WTC11 (cell line): ENCODE measurements around the gene ASTN1. TPM values are rescaled to one million over a fixed set of nuclear protein-coding genes. Genes with fewer than 3 reads are reported as not detected.

Experiments
- ATAC-seq: fragments of 200-7000 bp; cut with Tn5 transposase; 2 replicates; pipeline ENCODE4 v1.10.0; 2021; ENCODE audit warnings: mild to moderate bottlenecking, moderate library complexity
- CTCF ChIA-PET: fragments of 300-600 bp; sonication (Branson Sonifier 250); formaldehyde crosslinking; loops from one replicate; lab custom pipeline; 2021; ENCODE audit warnings: antibody characterized with exemption; lab: Charles Lee
- POLR2A ChIA-PET: fragments of 350-600 bp; sonication (Branson Sonifier 250); formaldehyde crosslinking; loops from one replicate; lab custom pipeline; 2021; ENCODE audit warnings: antibody characterized with exemption; lab: Charles Lee
- DNase-seq: peaks from one replicate; pipeline ENCODE4 v3.0.0; 2021; ENCODE audit warnings: low spot score
- H3K27ac Mint-ChIP-seq: 2 replicates; pipeline ENCODE4 v1.8.0; 2021; ENCODE audit warnings: mixed read lengths
- H3K27me3 Mint-ChIP-seq: 2 replicates; pipeline ENCODE4 v1.8.0; 2021; ENCODE audit warnings: low read depth, mild to moderate bottlenecking, moderate library complexity, mixed read lengths
- H3K36me3 Mint-ChIP-seq: 2 replicates; pipeline ENCODE4 v1.8.0; 2021; ENCODE audit warnings: mixed read lengths
- H3K4me1 Mint-ChIP-seq: 2 replicates; pipeline ENCODE4 v1.8.0; 2022; ENCODE audit warnings: mixed read lengths
- H3K4me3 Mint-ChIP-seq: 2 replicates; pipeline ENCODE4 v1.8.0; 2021; ENCODE audit warnings: mild to moderate bottlenecking, moderate library complexity, mixed read lengths
- H3K9me3 Mint-ChIP-seq: 2 replicates; pipeline ENCODE4 v1.8.0; 2021; ENCODE audit warnings: mixed read lengths
- AFF4 ChIP-seq: sonication (generic); formaldehyde crosslinking; IDR thresholded peaks from 2 replicates; pipeline ENCODE4 v1.8.1; 2023; ENCODE audit warnings: mild to moderate bottlenecking, missing genetic modification reagents, borderline replicate concordance
- CREB1 ChIP-seq: sonication (generic); formaldehyde crosslinking; IDR thresholded peaks from 2 replicates; pipeline ENCODE4 v1.8.0; 2023; ENCODE audit warnings: mild to moderate bottlenecking, missing genetic modification reagents
- ETV6 ChIP-seq: sonication (generic); formaldehyde crosslinking; IDR thresholded peaks from 2 replicates; pipeline ENCODE4 v1.8.1; 2022; ENCODE audit warnings: mild to moderate bottlenecking, missing genetic modification reagents
- GABPB1 ChIP-seq: sonication (generic); formaldehyde crosslinking; IDR thresholded peaks from 2 replicates; pipeline ENCODE4 v1.8.1; 2023; ENCODE audit warnings: mild to moderate bottlenecking, missing genetic modification reagents
- KAT7 ChIP-seq: sonication (generic); formaldehyde crosslinking; IDR thresholded peaks from 2 replicates; pipeline ENCODE4 v1.8.1; 2023; ENCODE audit warnings: missing genetic modification reagents, mild to moderate bottlenecking, borderline replicate concordance
- MYBL2 ChIP-seq: sonication (generic); formaldehyde crosslinking; IDR thresholded peaks from 2 replicates; pipeline ENCODE4 v1.8.1; 2023; ENCODE audit warnings: mild to moderate bottlenecking, moderate library complexity, missing genetic modification reagents
- NFE2L1 ChIP-seq: sonication (generic); formaldehyde crosslinking; IDR thresholded peaks from 2 replicates; pipeline ENCODE4 v1.8.1; 2023; ENCODE audit warnings: missing genetic modification reagents
- NR1H2 ChIP-seq: sonication (generic); formaldehyde crosslinking; IDR thresholded peaks from 2 replicates; pipeline ENCODE4 v1.9.0; 2021; ENCODE audit warnings: mild to moderate bottlenecking, moderate library complexity, missing genetic modification reagents
- NR2C2 ChIP-seq: sonication (generic); formaldehyde crosslinking; IDR thresholded peaks from 2 replicates; pipeline ENCODE4 v1.8.0; 2022; ENCODE audit warnings: mild to moderate bottlenecking, missing genetic modification reagents
- PRRX2 ChIP-seq: fragments of 250-450 bp; sonication (Bioruptor Pico); IDR thresholded peaks from 2 replicates; pipeline ENCODE4 v1.8.0; 2021; ENCODE audit warnings: mild to moderate bottlenecking
- SMAD3 ChIP-seq: sonication (generic); formaldehyde crosslinking; IDR thresholded peaks from 2 replicates; pipeline ENCODE4 v1.8.0; 2022; ENCODE audit warnings: missing genetic modification reagents, mild to moderate bottlenecking, borderline replicate concordance
- SP1 ChIP-seq: sonication (generic); formaldehyde crosslinking; conservative IDR thresholded peaks from 2 replicates; pipeline ENCODE4 v1.8.1; 2022; ENCODE audit warnings: missing genetic modification reagents
- TEAD1 ChIP-seq: sonication (generic); formaldehyde crosslinking; IDR thresholded peaks from 2 replicates; pipeline ENCODE4 v1.8.0; 2022; ENCODE audit warnings: mild to moderate bottlenecking, missing genetic modification reagents
- USF2 ChIP-seq: sonication (generic); formaldehyde crosslinking; IDR thresholded peaks from 2 replicates; pipeline ENCODE4 v1.8.1; 2023; ENCODE audit warnings: mild to moderate bottlenecking, missing genetic modification reagents, moderate library complexity
- ZNF425 ChIP-seq: fragments of 250-450 bp; sonication (Bioruptor Pico); conservative IDR thresholded peaks from 2 replicates; pipeline ENCODE4 v1.9.0; 2021; ENCODE audit warnings: mild to moderate bottlenecking
- total RNA-seq: library from RNA; stranded (reverse); gene quantifications from 3 replicates; pipeline ENCODE4 v1.2.3, GENCODE V29; 2021
- TF ChIP-seq, protein P1 (sequence below): sonication (generic); formaldehyde crosslinking; IDR thresholded peaks from 2 replicates; pipeline ENCODE4 v1.8.0; 2023; ENCODE audit warnings: missing genetic modification reagents, mild to moderate bottlenecking, borderline replicate concordance
- TF ChIP-seq, protein P2 (sequence below): sonication (generic); formaldehyde crosslinking; IDR thresholded peaks from 2 replicates; pipeline ENCODE4 v1.8.0; 2022; ENCODE audit warnings: mild to moderate bottlenecking, missing genetic modification reagents
- TF ChIP-seq, protein P3 (sequence below): sonication (generic); formaldehyde crosslinking; IDR thresholded peaks from 2 replicates; pipeline ENCODE4 v1.8.1; 2023; ENCODE audit warnings: mild to moderate bottlenecking, missing genetic modification reagents
- TF ChIP-seq, protein P4 (sequence below): sonication (generic); formaldehyde crosslinking; IDR thresholded peaks from 2 replicates; pipeline ENCODE4 v1.8.1; 2022; ENCODE audit warnings: missing genetic modification reagents, borderline replicate concordance

ASTN1 gene
- total RNA-seq, 1 experiment from 2014 or later = 3.4 TPM

DNA sequence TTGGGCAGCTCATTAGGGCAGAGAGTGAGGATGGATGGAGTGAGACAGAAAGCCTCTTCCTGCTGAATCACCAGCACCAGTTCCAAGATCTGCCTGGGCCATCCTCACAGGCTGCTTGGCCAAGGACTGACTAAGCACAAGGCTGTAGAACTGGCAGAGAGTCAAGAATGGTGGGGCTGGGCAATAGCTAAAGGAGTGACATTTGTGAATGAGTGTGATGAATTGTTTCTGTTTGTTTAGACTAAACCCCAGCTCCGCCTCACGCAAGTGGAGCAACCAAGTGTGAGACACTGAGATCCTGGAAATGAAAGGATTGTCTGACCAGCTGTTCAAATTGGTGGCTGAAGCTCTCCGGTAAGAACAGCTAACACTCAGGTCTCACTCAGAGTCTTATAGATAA lies 44.8 kb upstream of the ASTN1 start:
- H3K4me3 Mint-ChIP-seq = no peak overlapping the region
- H3K36me3 Mint-ChIP-seq = no peaks in the 10 kb centered on the region
- no peaks in the 10 kb centered on the region for H3K4me1 Mint-ChIP-seq
- DNase-seq (no peak), ATAC-seq (no peak; the same call in 1 of the 2 replicates)
- TF ChIP-seq, protein P1, sequence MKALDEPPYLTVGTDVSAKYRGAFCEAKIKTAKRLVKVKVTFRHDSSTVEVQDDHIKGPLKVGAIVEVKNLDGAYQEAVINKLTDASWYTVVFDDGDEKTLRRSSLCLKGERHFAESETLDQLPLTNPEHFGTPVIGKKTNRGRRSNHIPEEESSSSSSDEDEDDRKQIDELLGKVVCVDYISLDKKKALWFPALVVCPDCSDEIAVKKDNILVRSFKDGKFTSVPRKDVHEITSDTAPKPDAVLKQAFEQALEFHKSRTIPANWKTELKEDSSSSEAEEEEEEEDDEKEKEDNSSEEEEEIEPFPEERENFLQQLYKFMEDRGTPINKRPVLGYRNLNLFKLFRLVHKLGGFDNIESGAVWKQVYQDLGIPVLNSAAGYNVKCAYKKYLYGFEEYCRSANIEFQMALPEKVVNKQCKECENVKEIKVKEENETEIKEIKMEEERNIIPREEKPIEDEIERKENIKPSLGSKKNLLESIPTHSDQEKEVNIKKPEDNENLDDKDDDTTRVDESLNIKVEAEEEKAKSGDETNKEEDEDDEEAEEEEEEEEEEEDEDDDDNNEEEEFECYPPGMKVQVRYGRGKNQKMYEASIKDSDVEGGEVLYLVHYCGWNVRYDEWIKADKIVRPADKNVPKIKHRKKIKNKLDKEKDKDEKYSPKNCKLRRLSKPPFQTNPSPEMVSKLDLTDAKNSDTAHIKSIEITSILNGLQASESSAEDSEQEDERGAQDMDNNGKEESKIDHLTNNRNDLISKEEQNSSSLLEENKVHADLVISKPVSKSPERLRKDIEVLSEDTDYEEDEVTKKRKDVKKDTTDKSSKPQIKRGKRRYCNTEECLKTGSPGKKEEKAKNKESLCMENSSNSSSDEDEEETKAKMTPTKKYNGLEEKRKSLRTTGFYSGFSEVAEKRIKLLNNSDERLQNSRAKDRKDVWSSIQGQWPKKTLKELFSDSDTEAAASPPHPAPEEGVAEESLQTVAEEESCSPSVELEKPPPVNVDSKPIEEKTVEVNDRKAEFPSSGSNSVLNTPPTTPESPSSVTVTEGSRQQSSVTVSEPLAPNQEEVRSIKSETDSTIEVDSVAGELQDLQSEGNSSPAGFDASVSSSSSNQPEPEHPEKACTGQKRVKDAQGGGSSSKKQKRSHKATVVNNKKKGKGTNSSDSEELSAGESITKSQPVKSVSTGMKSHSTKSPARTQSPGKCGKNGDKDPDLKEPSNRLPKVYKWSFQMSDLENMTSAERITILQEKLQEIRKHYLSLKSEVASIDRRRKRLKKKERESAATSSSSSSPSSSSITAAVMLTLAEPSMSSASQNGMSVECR = no peak
- TF ChIP-seq, protein P2, sequence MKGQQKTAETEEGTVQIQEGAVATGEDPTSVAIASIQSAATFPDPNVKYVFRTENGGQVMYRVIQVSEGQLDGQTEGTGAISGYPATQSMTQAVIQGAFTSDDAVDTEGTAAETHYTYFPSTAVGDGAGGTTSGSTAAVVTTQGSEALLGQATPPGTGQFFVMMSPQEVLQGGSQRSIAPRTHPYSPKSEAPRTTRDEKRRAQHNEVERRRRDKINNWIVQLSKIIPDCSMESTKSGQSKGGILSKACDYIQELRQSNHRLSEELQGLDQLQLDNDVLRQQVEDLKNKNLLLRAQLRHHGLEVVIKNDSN (CRISPR knock-in tag) = no peak
- TF ChIP-seq NFE2L1 (CRISPR knock-in tag) = no peak
- no peak for TF ChIP-seq USF2
- TF ChIP-seq NR2C2 (CRISPR knock-in tag) = no peak
- TF ChIP-seq PRRX2 (CRISPR knock-in tag) = no peak
- TF ChIP-seq ZNF425 (CRISPR knock-in tag) = no peak
- no peak for TF ChIP-seq ETV6 (CRISPR knock-in tag)
- no peak for TF ChIP-seq TEAD1 (CRISPR knock-in tag)
- no peak for TF ChIP-seq GABPB1 (CRISPR knock-in tag)
- no peak for TF ChIP-seq CREB1 (CRISPR knock-in tag)
- TF ChIP-seq SP1 (CRISPR knock-in tag) = no peak
- TF ChIP-seq SMAD3 = no peak
- TF ChIP-seq, protein P3, sequence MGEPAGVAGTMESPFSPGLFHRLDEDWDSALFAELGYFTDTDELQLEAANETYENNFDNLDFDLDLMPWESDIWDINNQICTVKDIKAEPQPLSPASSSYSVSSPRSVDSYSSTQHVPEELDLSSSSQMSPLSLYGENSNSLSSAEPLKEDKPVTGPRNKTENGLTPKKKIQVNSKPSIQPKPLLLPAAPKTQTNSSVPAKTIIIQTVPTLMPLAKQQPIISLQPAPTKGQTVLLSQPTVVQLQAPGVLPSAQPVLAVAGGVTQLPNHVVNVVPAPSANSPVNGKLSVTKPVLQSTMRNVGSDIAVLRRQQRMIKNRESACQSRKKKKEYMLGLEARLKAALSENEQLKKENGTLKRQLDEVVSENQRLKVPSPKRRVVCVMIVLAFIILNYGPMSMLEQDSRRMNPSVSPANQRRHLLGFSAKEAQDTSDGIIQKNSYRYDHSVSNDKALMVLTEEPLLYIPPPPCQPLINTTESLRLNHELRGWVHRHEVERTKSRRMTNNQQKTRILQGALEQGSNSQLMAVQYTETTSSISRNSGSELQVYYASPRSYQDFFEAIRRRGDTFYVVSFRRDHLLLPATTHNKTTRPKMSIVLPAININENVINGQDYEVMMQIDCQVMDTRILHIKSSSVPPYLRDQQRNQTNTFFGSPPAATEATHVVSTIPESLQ (CRISPR knock-in tag) = no peak
- no peak for TF ChIP-seq AFF4 (CRISPR knock-in tag)
- TF ChIP-seq MYBL2 (CRISPR knock-in tag) = no peak
- TF ChIP-seq NR1H2 (CRISPR knock-in tag) = no peak
- TF ChIP-seq, protein P4, sequence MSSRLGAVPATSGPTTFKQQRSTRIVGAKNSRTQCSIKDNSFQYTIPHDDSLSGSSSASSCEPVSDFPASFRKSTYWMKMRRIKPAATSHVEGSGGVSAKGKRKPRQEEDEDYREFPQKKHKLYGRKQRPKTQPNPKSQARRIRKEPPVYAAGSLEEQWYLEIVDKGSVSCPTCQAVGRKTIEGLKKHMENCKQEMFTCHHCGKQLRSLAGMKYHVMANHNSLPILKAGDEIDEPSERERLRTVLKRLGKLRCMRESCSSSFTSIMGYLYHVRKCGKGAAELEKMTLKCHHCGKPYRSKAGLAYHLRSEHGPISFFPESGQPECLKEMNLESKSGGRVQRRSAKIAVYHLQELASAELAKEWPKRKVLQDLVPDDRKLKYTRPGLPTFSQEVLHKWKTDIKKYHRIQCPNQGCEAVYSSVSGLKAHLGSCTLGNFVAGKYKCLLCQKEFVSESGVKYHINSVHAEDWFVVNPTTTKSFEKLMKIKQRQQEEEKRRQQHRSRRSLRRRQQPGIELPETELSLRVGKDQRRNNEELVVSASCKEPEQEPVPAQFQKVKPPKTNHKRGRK = no peak
- no peak for TF ChIP-seq KAT7
- H3K9me3 Mint-ChIP-seq = no peaks in the 10 kb centered on the region
- no peak overlapping the region for H3K27ac Mint-ChIP-seq
- ChIA-PET CTCF (no interaction called here), POLR2A (no interaction called here)
- peaks cover 52% of the 10 kb centered on the region for H3K27me3 Mint-ChIP-seq
